22Rv1 (cell line): ENCODE data around the gene PPIL6.

Source experiments
- ZFX ChIP-seq: fragments of 450-650 bp; IDR thresholded peaks from 2 replicates; pipeline ENCODE4 v1.6.1; 2017; ENCODE audit warnings: antibody characterized with exemption, borderline replicate concordance
- TF ChIP-seq, protein P1 (sequence below): fragments of 450-650 bp; IDR thresholded peaks from 2 replicates; pipeline ENCODE4 v1.5.1; 2017; ENCODE audit warnings: mild to moderate bottlenecking

DNA sequence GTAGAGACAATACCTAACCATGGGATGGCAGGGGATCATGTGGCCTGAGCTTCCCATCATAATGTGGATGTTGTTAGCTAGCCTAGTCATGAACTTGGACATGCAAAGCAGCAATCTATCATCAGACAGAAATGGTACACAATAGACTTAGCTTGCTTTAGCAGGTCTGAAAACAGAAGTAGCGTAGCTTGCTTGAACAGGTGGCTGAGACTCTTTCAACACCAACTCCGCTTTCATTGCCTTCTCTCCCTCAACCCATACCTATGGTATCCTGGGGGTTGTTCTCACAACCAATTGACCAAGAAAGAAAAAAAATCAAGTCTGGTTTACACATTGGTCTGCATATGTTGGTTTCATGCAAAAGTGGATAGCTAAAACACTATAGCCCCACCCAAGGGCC, 81.2 kb downstream of the PPIL6 start:
- TF ChIP-seq, protein P1, sequence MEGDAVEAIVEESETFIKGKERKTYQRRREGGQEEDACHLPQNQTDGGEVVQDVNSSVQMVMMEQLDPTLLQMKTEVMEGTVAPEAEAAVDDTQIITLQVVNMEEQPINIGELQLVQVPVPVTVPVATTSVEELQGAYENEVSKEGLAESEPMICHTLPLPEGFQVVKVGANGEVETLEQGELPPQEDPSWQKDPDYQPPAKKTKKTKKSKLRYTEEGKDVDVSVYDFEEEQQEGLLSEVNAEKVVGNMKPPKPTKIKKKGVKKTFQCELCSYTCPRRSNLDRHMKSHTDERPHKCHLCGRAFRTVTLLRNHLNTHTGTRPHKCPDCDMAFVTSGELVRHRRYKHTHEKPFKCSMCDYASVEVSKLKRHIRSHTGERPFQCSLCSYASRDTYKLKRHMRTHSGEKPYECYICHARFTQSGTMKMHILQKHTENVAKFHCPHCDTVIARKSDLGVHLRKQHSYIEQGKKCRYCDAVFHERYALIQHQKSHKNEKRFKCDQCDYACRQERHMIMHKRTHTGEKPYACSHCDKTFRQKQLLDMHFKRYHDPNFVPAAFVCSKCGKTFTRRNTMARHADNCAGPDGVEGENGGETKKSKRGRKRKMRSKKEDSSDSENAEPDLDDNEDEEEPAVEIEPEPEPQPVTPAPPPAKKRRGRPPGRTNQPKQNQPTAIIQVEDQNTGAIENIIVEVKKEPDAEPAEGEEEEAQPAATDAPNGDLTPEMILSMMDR, result no peak
- no peak for TF ChIP-seq ZFX
